GM21447 (cell line): Measurements from ENCODE around the gene TADA2A.
"Not testable (repeated sequence)": the region's sequence is repeated elsewhere in the genome, so short reads cannot be mapped to it uniquely, and the experiment has no call there.

ENCODE experiments used
- ATAC-seq: cut with Tn5 transposase; IDR thresholded peaks from one replicate; pipeline ENCODE4 v1.9.1; 2021; ENCODE audit not compliant: unreplicated experiment

The TADA2A gene

DNA sequence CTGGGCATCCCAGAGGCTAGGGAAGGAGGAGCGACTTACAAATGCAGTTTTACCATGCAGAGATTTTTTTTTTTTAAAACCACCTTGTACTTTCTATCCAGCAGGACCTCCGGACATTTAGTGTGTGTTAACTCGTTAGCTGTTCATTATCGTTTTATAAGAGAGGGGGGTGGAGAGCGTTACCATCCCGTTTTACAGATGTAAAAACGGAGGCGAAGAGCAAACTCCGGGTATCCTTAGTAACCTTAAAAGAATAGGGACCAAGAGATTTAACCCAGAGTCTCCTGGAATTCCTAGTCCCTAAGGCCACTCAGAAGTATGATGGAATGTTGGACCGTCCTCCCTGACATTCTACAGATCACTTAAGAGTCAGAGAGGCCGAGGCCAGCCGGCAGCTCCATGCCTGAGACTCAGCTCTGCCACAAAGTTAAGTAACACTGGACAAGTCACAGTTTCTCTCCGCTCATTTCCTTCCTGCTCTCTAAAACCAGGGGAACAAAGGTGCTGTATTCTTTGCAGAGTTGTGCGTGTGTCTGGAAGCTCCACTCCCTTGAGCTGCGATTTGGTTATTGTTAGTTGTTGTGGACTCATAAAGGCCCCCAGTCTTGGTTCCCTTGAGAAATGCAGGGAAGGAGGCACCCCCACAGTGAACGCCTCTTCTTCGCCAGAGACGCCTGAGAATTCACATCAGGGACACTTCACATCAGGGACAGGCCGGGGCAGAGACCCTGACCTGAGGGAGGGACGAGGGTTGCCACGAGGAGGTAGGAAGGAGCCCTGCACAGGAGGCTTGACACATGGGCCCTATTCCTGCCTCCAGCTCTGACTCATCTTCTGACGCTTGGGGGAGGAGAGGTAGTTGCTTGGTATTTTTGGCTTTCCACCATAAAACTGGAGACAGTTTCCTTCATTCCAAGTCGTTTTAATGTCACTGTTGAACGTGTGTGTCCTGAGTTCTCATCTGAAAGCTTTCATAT, 84.2 kb downstream of the TADA2A start:
- no peak for ATAC-seq

DNA sequence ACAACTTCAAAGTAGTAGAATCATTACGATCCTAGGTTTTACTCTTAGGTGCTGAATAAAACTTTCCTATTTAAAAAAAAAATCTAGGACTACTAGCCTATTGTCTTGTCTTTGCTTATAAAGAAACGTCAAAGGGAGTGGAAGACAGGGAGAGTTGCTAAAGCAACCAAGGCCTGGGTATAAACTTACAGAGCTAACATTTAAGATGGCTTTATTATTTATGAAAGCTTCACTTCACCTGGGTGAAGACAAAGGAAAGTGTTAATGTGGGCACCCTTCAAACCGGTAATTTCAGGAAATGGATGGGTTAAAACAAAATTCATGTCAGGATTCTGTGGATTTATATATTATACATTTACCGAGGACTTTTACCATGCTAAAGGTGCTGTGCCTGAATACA, 85.5 kb downstream of the TADA2A start:
- ATAC-seq, result no peak

DNA sequence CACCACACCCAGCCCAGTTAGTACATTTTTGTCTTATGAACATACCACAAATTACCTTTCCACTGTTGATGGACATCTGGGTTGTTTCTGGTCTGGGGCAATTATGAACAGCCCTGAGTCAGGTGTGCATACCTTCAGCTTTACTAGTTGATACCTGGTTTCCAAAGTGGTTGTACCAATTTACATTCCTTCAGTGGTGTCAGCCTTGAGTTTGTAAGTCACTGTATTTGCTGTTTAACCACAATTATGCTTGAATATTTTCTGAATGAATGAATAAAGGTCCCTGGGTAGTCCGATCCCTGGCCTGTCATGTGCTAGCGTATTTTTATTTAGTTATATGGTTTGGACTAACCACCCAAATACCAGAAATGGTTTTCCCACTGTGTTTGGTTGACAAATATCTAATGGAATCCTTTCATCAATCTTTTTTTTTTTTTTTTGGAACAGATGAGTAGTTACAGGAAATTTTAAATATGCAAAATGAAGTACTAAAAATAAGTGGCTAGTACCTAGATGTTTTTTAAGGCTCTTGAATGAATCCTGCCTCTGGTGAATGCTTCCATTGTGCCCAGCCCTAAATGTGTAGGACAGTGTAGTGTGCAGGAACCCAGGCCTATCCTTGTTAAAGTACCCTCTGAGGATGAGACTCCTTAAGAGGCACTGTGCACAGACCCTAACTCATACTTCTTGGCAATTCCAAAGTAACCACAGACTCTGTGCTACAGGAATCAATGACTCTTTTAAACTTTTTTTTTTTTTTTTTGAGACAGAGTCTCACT, 86.8 kb downstream of the TADA2A start:
- ATAC-seq, result no peak

DNA sequence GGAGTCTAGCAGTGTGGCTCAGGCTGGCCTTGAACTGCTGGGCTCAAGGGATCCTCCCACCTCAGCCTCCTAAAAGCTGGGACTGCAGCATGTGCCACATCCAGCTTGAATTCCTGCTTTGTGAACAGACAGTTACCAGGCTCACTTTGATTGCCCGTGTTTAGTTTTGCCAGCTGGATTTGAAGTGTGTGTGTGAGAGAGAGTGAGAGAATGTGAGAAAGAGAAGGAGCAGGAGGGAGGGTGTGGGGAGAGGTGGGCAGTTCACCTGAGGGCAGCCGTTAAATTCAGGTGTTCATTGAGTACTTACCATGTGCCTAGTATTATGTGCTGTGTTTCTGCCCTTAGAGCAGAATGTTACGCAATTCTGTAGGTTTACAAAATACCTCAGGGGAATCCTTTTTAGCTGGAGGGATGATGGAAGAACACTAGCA, 87.7 kb downstream of the TADA2A start:
- ATAC-seq, result no peak

DNA sequence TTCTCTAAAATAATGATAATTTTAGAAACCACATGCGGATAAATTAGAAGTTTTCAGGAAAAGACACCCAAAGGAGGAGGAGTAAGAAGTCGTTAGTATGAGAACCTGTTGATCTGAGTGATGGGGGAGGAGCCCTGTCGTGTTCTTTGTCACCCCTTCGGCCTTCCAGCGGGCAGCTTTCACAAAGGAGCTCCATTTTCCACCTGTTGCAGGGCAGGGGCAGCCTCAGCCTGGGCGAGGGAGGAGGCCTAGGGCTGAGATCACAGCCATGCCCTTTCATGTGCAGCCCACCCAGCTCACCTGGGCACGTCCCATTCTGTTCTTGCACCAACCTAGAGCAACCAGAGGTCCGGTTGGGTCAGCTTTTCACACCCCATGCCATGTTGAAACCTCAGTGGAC, 88.3 kb downstream of the TADA2A start:
- no peak for ATAC-seq

DNA sequence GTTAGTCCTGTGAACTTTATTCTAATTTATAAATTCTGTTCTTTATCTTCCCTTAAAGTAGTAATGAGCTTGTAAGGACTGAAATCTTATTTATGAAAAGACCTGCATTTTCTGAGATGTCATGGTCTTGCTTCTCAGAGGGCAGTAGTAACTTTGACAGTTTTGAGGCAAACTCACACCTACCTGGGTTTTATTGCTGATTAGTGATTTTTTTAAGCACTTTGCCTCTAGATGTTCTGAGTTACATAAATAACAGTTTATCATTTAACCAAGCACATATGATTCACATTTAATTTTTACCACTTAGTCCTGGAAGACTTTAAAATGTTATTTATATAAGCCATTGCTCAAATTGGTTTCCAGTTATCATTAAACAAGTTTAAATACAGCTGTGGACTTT, 93.7 kb downstream of the TADA2A start:
- no peak for ATAC-seq

DNA sequence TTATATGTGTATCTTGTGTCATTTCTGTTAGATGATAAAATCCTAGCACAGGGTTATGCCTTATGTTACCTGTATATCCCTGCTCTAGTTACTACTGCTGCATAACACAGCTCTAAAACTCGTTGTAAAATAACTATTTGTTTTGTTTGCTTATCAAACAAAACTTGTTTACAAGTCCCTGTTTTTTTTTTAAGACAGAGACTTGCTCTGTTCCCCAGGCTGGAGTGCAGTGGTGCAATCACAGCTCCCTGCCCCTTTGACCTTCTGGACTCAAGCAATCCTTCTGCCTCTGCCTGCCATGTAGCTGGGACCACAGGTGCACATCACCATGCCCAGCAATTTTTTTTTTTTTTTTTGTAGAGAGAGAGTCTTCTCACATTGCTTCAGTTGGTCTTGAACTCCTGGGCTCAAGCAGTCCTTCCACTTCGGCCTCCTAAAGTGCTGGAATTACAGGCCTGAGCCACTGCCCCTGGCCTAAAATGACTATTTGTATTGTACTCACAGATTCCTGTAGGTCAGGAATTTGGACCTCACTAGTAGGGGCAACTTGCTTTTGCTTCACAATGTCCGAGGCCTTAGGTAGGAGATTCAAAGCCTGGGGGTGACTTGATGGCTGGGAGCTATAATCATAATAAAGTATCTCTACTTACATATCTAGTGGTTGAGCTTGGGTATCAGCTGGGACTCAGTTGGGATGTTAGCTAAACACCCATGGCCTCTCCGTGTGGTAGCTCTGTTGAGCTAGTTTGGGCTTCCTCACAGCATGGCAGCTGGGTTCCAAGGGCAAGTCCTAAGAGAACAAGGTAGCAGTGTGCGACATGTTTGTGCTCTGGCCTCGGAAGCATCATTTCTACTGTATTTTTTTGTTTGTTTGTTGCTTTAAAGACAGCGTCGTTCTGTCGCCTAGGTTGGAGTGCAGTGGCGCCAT, 95.6 kb downstream of the TADA2A start:
- no peak for ATAC-seq

DNA sequence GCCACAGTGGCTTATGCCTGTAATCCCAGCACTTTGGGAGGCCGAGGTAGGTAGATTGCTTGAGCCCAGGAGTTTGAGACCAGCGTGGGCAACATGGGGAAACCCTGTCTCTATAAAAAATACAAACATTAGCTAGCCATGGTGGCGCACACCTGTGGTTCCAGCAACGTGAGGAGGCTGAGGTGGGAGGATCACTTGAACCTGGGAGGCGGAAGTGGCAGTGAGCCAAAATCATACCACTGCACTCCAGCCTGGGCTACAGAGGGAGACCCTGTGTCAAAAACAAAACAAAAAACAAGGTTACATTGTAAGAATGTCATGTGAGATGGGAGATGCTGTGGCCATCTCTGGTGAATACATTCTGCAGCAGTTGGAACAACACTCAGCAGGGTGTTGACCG, 96.5 kb downstream of the TADA2A start:
- no peak for ATAC-seq

DNA sequence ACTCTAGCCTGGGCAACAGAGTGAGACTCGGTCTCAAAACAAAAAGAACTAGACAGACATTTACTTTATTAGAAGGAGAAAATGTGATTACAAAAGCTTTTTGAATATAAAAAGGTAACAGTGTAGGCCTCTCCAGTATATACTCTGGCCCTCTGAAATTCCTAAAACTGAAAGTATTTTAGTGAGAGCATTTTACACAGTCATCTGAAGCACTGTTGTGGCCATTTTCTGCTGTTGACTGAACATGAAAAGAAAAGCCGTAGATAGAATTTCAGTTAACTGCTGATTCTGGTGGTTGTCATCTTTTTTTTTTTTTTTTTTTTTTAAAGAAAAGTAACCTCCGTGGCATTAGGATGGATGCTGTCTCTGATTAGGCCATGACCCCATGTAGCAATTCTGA, 98.6 kb downstream of the TADA2A start:
- no peak for ATAC-seq

DNA sequence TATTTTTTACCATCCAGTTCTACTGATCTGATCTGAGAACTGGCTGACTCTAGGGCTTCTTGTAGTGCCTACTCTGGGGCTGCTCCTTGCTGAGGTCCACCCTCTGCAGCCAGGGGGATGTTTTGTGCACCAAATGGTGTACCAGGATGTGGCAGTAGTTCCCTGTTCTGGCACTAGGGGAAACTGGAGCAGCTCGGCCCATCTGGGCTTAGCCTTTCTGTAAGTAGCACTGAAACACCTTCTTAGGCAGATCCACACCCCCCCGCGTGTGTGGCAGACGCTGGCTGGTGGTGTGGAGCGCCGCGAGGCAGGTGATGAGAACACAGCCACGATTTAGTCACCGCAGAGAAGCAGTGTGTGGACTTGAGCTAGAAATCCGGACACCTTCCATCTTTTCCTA, 100.0 kb downstream of the TADA2A start:
- ATAC-seq, result no peak

DNA sequence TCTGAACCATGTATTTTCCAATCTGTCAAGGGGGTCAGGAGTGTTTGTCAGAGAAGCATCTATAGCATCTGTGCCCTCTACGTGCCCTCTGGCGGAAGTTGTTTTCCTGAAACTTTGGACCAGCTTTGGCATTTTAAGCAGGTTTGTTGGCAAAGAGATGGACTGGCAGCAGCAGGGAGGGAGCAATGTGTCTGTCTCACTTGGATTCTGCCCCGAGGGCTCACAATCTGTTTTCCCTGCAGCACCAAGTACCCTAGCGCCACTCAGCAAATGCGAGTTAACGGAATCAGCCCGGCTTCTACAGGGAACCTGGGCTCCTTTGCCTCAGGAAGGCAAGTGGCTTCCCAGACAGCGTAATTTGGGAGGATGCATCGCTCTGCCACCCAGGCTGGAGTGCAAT, 100.4 kb downstream of the TADA2A start:
- no peak for ATAC-seq

DNA sequence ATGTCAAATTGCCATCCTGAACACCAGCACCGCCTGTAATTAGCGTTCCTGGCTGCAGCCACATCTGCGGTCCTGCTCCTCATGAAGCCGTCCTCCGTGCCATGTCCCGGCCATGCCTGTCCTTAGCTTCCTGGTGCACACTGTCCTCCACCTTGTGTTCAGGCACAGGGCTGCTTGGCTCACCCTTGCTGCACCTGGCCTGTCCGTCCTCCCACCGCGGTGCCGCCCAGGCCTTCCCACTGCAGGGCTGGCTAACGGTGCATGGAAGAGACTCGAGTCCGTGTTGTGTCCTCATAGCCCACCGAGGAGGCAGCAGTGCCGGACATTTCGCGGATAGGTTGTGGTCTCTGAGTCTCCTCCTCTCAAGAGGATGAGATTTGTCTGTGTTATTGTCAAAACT, 103.4 kb downstream of the TADA2A start:
- no peak for ATAC-seq

DNA sequence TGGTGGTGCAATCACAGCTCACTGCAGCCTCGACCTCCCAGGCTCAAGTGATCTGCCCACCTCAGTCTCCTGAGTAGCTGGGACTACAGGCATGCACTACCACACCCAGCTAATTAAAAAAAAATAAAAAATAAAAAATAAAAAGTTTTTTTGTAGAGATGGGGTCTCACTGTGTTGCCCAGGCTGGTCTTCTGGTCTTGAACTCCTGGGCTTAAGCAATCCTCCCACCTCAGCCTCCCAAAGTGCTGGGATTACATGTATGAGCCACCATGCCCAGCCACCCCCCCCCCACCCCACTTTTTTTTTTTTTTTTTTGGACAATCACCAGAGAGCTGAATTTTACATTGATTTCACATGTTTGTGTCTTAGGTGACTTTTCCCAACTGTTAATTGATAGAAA, 105.0 kb downstream of the TADA2A start:
- ATAC-seq, result not testable (repeated sequence)

DNA sequence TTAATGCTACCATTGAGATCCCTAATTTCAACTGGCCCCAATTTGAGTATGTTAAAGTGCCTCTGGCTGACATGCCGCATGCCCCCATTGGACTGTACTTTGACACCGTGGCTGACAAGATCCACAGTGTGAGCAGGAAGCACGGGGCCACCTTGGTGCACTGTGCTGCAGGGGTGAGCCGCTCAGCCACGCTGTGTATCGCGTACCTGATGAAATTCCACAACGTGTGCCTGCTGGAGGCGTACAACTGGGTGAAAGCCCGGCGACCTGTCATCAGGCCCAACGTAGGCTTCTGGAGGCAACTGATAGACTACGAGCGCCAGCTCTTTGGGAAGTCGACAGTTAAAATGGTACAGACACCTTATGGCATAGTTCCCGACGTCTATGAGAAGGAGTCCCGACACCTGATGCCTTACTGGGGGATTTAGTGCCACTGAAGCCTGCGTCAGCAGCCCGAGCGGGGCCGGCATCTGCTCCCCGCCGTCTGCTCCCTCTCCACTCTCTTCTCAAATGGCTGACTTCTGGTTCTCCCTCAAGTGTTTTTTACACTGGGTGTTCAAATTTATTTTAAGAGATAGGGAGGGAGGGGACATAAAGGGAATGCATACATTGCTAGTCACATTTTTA, 105.9 kb downstream of the TADA2A start:
- ATAC-seq, result no peak

DNA sequence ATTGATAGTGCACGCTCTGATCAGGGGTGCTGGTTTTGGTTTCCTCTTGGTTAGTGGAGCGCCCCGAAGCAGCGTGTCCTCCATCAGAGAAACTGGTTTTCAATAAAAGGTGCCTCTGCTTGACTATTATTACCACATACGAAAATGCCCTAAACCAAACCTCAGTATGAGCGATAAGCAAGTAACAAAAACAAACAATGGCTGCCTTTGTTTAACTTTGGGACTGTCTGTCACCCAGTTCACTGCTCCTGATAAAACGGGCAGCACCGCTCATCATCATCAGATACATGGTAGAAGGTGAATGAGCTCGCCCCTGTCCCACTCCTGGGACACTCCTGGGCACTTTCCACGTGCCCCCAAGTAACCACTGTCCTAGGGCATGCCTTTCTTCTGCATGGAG, 107.0 kb downstream of the TADA2A start:
- no peak for ATAC-seq

DNA sequence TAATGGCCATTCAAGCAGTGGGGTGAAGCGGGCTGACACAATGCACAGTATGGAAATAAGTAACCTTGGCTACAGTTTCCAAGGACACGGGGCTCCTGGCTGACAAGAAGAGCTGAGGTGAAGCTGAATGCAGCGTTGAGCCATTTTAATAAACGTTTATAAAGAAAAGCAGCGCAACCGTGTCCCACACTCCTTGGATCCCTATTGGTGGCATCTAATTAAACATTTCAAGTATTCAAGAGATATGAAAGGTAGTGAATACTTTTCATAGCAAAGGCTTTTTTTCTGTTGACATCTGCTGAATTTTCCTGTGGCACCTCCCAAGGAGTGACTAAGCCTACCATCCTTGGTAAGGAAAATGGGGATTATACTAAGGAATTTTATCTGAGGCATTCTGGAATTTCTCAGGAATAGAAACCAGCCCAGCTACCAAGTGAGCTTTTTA, 109.5 kb downstream of the TADA2A start:
- ATAC-seq, result no peak

DNA sequence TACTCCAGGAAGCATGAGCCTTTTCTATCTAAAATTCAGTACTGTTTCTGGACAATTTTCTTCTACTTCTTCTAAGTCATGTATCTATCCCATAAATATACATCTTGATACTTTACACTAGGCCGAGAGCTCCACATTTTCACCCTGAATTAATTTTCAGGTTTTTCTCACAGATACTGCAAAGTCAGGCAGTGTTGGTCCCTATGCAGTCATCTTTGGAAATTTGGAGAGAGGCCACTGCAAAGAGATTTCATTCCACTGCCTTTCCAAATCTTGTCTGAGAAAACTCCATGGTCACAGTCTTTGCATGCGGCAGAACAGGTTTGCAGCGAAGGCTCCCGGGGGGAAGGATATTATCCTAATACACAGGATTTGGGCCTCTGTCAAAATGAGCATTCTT, 111.2 kb downstream of the TADA2A start:
- ATAC-seq, result no peak

DNA sequence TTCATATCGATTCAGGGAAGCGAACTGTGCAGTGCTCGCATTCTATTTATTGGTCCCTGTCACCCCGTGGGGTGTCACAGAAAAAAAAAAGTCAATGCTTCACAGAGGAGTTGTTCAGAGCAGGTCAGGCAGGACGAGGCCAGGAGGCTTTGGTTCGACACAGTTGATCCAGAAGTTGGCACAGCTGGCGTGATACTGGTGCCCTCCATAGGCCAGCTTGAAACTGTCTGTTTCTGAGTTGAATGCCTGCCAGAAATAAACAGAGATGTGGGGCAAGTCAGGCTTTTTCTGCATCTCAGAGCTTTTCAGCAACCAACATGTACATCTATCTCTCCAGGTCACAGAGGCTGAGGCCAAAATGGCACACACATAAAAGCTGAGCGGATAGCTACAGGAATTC, 112.1 kb downstream of the TADA2A start:
- no peak for ATAC-seq

DNA sequence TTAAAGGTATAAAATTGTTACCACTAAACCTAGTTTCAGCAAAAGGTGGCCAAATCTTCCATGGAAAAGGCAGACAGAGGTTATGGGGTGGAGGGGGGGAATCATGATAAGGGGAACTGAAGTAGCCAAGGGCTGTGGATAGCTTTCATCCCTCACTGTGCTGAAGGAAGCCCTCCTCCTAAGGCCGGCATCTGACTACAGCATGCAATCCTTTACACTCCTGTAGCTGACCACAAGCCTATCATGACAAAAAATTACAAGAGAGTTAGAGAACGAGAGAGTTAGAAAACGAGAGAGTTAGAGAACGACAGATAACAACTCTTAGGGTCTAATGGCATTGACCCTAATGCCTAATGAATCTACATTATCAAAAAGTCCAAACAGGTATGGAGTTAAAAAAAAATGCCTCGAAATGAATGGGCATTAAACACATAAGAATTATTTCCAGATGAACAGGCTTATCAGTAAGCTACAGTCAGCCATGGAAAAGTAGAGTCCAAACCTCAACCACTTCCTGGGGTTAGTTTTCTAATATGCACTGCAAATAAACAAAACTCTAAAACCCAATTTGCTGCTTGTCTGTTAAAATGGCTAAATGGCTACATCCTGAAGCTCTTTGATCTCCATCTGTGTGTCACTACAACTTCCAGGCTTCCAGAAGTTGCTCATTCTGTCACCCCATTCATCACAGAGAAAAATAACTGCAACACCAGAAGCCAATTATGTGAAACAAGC, 112.7 kb downstream of the TADA2A start:
- ATAC-seq, result no peak

DNA sequence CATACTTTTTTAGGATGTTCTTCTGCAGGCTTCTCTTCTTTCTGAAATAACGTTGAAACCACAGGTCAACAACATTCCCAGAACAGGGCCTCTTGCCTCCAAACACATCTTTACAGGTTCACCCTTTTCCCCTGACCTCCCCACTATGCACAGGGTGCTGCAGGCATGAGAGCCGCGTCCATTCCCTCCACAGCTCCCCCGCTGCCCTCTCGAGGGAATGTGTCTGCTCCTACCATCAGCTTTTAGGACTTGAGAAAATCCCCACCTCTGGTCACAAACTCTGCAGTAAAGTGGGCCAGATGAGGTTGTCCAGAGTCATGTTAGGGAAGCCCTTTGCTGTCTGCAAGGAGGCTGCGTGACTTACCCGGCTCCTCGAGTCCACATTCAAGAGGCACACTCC, 113.5 kb downstream of the TADA2A start:
- no peak for ATAC-seq
